SU-DHL-6 (cell line): Measurements from ENCODE around the gene MRPL51.
A peak's percentile ranks its signal among the peaks of the same experiment; 100 is the strongest.

ENCODE experiments used
- H2AFZ ChIP-seq: fragments of 200-600 bp; sonication (generic); 2 replicates; pipeline ENCODE4 v1.6.1; 2014; ENCODE audit warnings: low read depth, mild to moderate bottlenecking, moderate library complexity, mixed read lengths, antibody characterized with exemption, low read length; ENCODE audit not compliant: severe bottlenecking
- H3F3A ChIP-seq: fragments of 200-600 bp; shearing (Covaris generic); 2 replicates; pipeline ENCODE4 v1.6.0; 2016; ENCODE audit warnings: antibody characterized with exemption, mild to moderate bottlenecking; ENCODE audit not compliant: insufficient read depth
- H3K27ac ChIP-seq: fragments of 200-600 bp; sonication (generic); 2 replicates; pipeline ENCODE4 v1.5.1; 2016; ENCODE audit warnings: low read depth, mild to moderate bottlenecking, low read length, moderate library complexity, mixed read lengths
- H3K27me3 ChIP-seq: fragments of 200-600 bp; sonication (generic), shearing (Covaris generic); 2 replicates; pipeline ENCODE4 v1.6.0; 2014; ENCODE audit warnings: mild to moderate bottlenecking, low read length
- H3K36me3 ChIP-seq: fragments of 200-600 bp; sonication (generic); 2 replicates; pipeline ENCODE4 v1.6.1; 2014; ENCODE audit warnings: mild to moderate bottlenecking, low read length, mixed read lengths
- H3K4me2 ChIP-seq: fragments of 300-600, 200-600 bp; shearing (Covaris generic), sonication (generic); 2 replicates; pipeline ENCODE4 v1.6.0; 2014; ENCODE audit warnings: low read length, low read depth, mild to moderate bottlenecking; ENCODE audit not compliant: poor library complexity, severe bottlenecking
- H3K4me3 ChIP-seq: fragments of 200-600 bp; sonication (generic); 2 replicates; pipeline ENCODE4 v1.5.1; 2014; ENCODE audit warnings: antibody characterized with exemption, low read length, mild to moderate bottlenecking, mixed read lengths; ENCODE audit not compliant: insufficient read depth, poor library complexity, severe bottlenecking
- H3K79me2 ChIP-seq: fragments of 200-600 bp; sonication (generic); 2 replicates; pipeline ENCODE4 v1.6.1; 2014; ENCODE audit warnings: mild to moderate bottlenecking, low read length, moderate library complexity; ENCODE audit not compliant: insufficient read depth
- H3K9ac ChIP-seq: fragments of 200-600 bp; sonication (generic); 2 replicates; pipeline ENCODE4 v1.7.0; 2014; ENCODE audit warnings: mild to moderate bottlenecking, low read length
- H3K9me2 ChIP-seq: fragments of 200-600 bp; sonication (generic); replicated peaks from 2 replicates; pipeline ENCODE4 v1.6.1; 2014; ENCODE audit warnings: low read length; ENCODE audit not compliant: insufficient read depth
- H3K9me3 ChIP-seq: fragments of 200-600 bp; sonication (generic); 2 replicates; pipeline ENCODE4 v1.6.1; 2014; ENCODE audit warnings: low read length, mixed read lengths; ENCODE audit not compliant: insufficient read depth
- H4K20me1 ChIP-seq: fragments of 200-600 bp; sonication (generic); 2 replicates; pipeline ENCODE4 v1.6.1; 2014; ENCODE audit warnings: low read depth, mild to moderate bottlenecking, antibody characterized with exemption, low read length, moderate library complexity, mixed read lengths
- EZH2phosphoT487 ChIP-seq: fragments of 200-600 bp; sonication (generic), shearing (Covaris generic); conservative IDR thresholded peaks from 2 replicates; pipeline ENCODE4 v1.6.1; 2018; ENCODE audit warnings: mild to moderate bottlenecking, antibody characterized with exemption, low read length, moderate library complexity, mixed read lengths
- TF ChIP-seq, protein P1 (sequence below): fragments of 200-600 bp; sonication (generic); IDR thresholded peaks from one replicate; pipeline ENCODE4 v1.5.1; 2017; ENCODE audit warnings: antibody characterized with exemption, mild to moderate bottlenecking, low read length, moderate library complexity; ENCODE audit not compliant: insufficient read depth, poor library complexity, severe bottlenecking

Gene MRPL51

GRCh38 chr12:6458281-6459003 lies 34.6 kb downstream of the MRPL51 start:
- H2AFZ ChIP-seq: no peak overlapping the region
- no peaks in the 10 kb centered on the region for H3K27me3 ChIP-seq
- H4K20me1 ChIP-seq: no peaks in the 10 kb centered on the region
- H3K79me2 ChIP-seq: no peaks in the 10 kb centered on the region
- H3K27ac ChIP-seq: peak overlapping the region; percentile 38; the same call in 1 of the 2 replicates
- H3K4me2 ChIP-seq: no peak overlapping the region
- no peak for TF ChIP-seq EZH2phosphoT487
- TF ChIP-seq, protein P1, sequence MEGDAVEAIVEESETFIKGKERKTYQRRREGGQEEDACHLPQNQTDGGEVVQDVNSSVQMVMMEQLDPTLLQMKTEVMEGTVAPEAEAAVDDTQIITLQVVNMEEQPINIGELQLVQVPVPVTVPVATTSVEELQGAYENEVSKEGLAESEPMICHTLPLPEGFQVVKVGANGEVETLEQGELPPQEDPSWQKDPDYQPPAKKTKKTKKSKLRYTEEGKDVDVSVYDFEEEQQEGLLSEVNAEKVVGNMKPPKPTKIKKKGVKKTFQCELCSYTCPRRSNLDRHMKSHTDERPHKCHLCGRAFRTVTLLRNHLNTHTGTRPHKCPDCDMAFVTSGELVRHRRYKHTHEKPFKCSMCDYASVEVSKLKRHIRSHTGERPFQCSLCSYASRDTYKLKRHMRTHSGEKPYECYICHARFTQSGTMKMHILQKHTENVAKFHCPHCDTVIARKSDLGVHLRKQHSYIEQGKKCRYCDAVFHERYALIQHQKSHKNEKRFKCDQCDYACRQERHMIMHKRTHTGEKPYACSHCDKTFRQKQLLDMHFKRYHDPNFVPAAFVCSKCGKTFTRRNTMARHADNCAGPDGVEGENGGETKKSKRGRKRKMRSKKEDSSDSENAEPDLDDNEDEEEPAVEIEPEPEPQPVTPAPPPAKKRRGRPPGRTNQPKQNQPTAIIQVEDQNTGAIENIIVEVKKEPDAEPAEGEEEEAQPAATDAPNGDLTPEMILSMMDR: no peak
- H3K9ac ChIP-seq: no peak overlapping the region
- no peaks in the 10 kb centered on the region for H3K9me3 ChIP-seq
- H3K4me3 ChIP-seq: no peak overlapping the region
- peaks cover 10% of the 10 kb centered on the region for H3K36me3 ChIP-seq
- H3F3A ChIP-seq: peaks cover 42% of the 10 kb centered on the region
- no peaks in the 10 kb centered on the region for H3K9me2 ChIP-seq

GRCh38 chr12:6457220-6457945 lies 35.7 kb downstream of the MRPL51 start:
- Histone ChIP-seq H3K36me3 (peaks cover 7% of the 10 kb centered on the region), H3K9ac (no peak overlapping the region), H3K4me2 (no peak overlapping the region), H3K79me2 (no peaks in the 10 kb centered on the region), H3K9me3 (no peaks in the 10 kb centered on the region), H3K27ac (no peak overlapping the region), H3K27me3 (no peaks in the 10 kb centered on the region), H4K20me1 (no peaks in the 10 kb centered on the region), H3K9me2 (no peaks in the 10 kb centered on the region), H2AFZ (no peak overlapping the region), H3K4me3 (no peak overlapping the region), H3F3A (peaks cover 34% of the 10 kb centered on the region)
- TF ChIP-seq EZH2phosphoT487: no peak
- TF ChIP-seq, protein P1: no peak

DNA sequence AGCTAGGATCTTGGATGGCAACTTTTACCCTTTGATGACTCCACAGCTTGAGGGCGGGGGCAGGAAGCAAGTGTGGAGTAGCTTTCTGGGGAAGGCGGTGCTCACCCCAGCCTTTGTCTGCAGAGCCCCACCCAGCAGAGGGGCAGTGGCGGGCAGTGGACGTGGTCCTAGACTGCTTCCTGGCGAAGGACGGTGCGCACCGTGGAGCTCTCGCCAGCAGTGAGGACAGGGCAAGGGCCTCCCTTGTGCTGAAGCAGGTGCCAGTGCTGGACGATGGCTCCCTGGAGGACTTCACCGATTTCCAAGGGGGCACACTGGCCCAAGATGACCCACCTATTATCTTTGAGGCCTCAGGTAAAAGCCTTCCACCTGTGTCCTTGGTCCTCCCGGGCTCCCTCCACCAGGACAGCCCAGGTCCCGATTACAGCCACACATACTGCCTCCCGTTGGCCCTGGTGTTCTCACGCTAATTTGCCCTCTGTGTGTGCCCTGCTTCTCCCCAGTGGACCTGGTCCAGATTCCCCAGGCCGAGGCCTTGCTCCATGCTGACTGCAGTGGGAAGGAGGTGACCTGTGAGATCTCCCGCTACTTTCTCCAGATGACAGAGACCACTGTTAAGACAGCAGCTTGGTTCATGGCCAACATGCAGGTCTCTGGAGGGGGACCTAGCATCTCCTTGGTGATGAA lies 40.0 kb downstream of the MRPL51 start:
- Histone ChIP-seq H3K9me3 (no peaks in the 10 kb centered on the region), H3K79me2 (no peaks in the 10 kb centered on the region), H4K20me1 (no peaks in the 10 kb centered on the region), H3K4me3 (no peak overlapping the region), H3K9ac (peak overlapping the region; percentile 57; the same call in 1 of the 2 replicates), H3K27me3 (no peaks in the 10 kb centered on the region), H3K4me2 (no peak overlapping the region), H3K36me3 (peaks cover 4% of the 10 kb centered on the region; the same call in 1 of the 2 replicates), H3K9me2 (no peaks in the 10 kb centered on the region), H3F3A (peaks cover 36% of the 10 kb centered on the region), H2AFZ (no peak overlapping the region), H3K27ac (peak overlapping the region; percentile 87; the same call in 1 of the 2 replicates)
- TF ChIP-seq, protein P1: no peak
- TF ChIP-seq EZH2phosphoT487: no peak
